ENCODE measurements around the gene ROBO2. TPM values are rescaled to one million over a fixed set of nuclear protein-coding genes. Genes with fewer than 3 reads are reported as not detected.

Gene ROBO2
- total RNA-seq, 6 donors from 2014 or later, result 12.0 to 29.1 (median 14.0) TPM

DNA sequence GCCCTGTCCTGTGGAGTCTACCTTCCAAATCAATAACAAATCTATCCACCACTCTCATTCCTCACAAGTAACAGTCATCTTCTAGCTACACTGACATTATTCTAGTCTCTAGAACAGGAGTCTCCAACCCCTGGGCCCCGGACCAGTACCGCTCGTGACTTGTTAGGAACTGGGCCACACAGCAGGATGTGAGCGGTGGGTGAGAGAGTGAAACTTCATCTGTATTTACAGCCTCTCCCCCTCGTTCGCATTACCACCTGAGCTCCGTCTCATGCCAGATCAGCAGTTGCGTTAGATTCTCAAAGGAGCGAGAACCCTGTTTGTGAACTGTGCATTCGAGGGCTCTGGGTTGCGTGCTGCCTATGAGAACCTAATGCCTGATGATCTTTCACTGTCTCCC, 31.9 kb downstream of the ROBO2 start:
- no peaks in the 10 kb centered on the region for H3K27me3 ChIP-seq
- DNase-seq, result no peak
- no peak for TF ChIP-seq EP300 (IDR thresholded peaks at IDR 0.05)
- TF ChIP-seq POLR2AphosphoS5 (IDR thresholded peaks at IDR 0.05), result no peak
- TF ChIP-seq POLR2A (IDR thresholded peaks at IDR 0.05), result no peak
- TF ChIP-seq, protein P1, sequence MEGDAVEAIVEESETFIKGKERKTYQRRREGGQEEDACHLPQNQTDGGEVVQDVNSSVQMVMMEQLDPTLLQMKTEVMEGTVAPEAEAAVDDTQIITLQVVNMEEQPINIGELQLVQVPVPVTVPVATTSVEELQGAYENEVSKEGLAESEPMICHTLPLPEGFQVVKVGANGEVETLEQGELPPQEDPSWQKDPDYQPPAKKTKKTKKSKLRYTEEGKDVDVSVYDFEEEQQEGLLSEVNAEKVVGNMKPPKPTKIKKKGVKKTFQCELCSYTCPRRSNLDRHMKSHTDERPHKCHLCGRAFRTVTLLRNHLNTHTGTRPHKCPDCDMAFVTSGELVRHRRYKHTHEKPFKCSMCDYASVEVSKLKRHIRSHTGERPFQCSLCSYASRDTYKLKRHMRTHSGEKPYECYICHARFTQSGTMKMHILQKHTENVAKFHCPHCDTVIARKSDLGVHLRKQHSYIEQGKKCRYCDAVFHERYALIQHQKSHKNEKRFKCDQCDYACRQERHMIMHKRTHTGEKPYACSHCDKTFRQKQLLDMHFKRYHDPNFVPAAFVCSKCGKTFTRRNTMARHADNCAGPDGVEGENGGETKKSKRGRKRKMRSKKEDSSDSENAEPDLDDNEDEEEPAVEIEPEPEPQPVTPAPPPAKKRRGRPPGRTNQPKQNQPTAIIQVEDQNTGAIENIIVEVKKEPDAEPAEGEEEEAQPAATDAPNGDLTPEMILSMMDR (IDR thresholded peaks at IDR 0.05), result no peak
- no peaks in the 10 kb centered on the region for H3K4me1 ChIP-seq
- WGBS, 2 donors, result 93 to 95% methylated on average over 11 of the region's 11 CpGs
- H3K4me3 ChIP-seq, result no peak overlapping the region
- H3K27ac ChIP-seq, result no peak overlapping the region
- no peaks in the 10 kb centered on the region for H3K36me3 ChIP-seq
- no peak for ATAC-seq (ENCODE audit: low FRiP score in 2 of 2)
- no peaks in the 10 kb centered on the region for H3K9me3 ChIP-seq

- Histone ChIP-seq H3K27ac (no peak overlapping the region), H3K4me3 (no peak overlapping the region), H3K27me3 (no peaks in the 10 kb centered on the region), H3K4me1 (no peaks in the 10 kb centered on the region), H3K36me3 (no peaks in the 10 kb centered on the region), H3K9me3 (no peaks in the 10 kb centered on the region)
- no peak for ATAC-seq (ENCODE audit: low FRiP score in 2 of 2)
- TF ChIP-seq EP300 (IDR thresholded peaks at IDR 0.05), result no peak
- no peak for TF ChIP-seq POLR2AphosphoS5 (IDR thresholded peaks at IDR 0.05)
- no peak for TF ChIP-seq POLR2A (IDR thresholded peaks at IDR 0.05)
- TF ChIP-seq, protein P1 (IDR thresholded peaks at IDR 0.05), result no peak
- WGBS, 2 donors, result 72 to 76% methylated on average over 1 of the region's 1 CpG
- no peak for DNase-seq
Observed at GRCh38 chr3:77072232-77072631, 32.3 kb downstream of the ROBO2 start.

DNA sequence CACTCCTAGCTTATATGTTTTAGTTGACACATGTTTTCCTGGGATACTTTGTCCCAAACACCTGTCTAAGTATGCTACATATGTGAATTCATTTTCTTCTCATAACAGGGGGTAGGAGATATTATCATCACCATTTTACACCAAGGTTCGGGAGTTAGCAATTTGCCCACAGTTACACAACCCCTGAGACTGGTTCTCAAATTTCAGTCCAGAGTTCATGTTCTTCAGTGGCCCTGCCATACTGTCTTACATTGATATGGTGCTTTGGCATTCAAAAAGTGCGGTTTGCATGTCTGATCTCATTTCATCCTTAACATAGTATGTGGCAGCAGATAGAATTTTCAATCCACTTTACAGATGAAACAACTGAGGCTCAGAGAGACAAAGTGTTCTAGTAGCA, 38.4 kb downstream of the ROBO2 start:
- H3K9me3 ChIP-seq, result no peaks in the 10 kb centered on the region

DNA sequence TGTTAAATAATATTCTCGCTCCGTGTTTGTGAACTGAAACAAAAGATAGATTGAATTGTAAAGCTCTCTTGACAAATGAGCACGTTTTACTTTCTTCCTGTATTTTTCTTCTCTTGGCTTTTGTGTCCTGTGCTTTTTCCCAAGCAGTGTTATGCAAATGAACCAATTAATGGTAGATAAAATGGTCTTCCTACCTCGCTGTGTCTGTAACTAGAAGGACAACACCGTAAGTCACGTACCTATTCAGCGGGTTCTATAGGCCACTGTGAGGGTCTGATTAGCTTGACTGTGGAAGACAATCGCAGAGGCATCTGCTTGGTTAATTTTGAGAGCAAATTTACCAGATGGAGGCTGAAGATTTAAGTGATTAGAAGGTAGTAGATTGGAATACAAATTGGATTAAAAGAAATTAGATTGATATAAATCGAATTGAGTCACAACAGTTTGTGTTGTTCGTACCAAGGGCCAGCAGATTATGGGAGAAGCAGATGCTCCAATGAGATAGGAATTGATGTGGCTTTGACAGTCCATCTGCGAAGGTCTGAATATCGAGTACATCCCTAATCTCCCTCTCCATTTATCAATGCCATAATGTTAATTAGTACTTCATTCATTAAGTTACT, 40.2 kb downstream of the ROBO2 start:
- Histone ChIP-seq H3K27me3 (no peaks in the 10 kb centered on the region), H3K9me3 (no peaks in the 10 kb centered on the region), H3K4me1 (no peaks in the 10 kb centered on the region), H3K4me3 (no peak overlapping the region), H3K27ac (no peak overlapping the region), H3K36me3 (no peaks in the 10 kb centered on the region)
- no peak for DNase-seq
- WGBS, 2 donors, result 75 to 80% methylated on average over 12 of the region's 12 CpGs
- ATAC-seq (ENCODE audit: low FRiP score in 2 of 2), result no peak
- TF ChIP-seq, protein P1 (IDR thresholded peaks at IDR 0.05), result no peak
- TF ChIP-seq POLR2AphosphoS5 (IDR thresholded peaks at IDR 0.05) (no peak), EP300 (IDR thresholded peaks at IDR 0.05) (no peak), POLR2A (IDR thresholded peaks at IDR 0.05) (no peak)

More for the DNA sequence above, 38.4 kb downstream of the ROBO2 start:
- Histone ChIP-seq H3K4me1 (no peaks in the 10 kb centered on the region), H3K4me3 (no peak overlapping the region), H3K27me3 (no peaks in the 10 kb centered on the region), H3K27ac (no peak overlapping the region), H3K36me3 (no peaks in the 10 kb centered on the region)
- WGBS, 2 donors, result 65 to 96% methylated on average over 2 of the region's 2 CpGs
- no peak for TF ChIP-seq POLR2AphosphoS5 (IDR thresholded peaks at IDR 0.05)
- TF ChIP-seq EP300 (IDR thresholded peaks at IDR 0.05), result no peak
- TF ChIP-seq, protein P1 (IDR thresholded peaks at IDR 0.05), result no peak
- no peak for TF ChIP-seq POLR2A (IDR thresholded peaks at IDR 0.05)
- no peak for DNase-seq
- no peak for ATAC-seq (ENCODE audit: low FRiP score in 2 of 2)

DNA sequence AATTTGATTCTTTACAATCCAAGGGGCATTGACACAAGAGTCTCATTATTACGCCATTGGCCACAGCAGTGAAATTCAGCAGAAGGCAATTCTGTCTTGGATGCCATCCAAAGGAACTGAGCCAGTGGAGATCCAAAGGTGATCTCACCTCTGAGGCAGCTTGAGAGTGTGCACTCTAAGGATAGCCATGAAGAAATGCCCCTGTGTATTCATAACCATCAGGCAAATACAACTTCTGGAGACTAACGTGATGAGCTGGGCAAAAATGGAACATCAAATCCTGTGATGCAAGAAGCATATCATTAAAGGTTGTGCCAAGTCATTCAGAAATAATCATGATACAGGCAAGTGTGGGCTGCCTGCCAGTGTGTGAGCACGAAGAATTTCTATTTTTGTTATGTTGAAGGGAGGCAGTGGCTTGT, 41.4 kb downstream of the ROBO2 start:
- WGBS, 2 donors, result 38 to 40% methylated on average over 3 of the region's 3 CpGs
- TF ChIP-seq POLR2A (IDR thresholded peaks at IDR 0.05) (no peak), EP300 (IDR thresholded peaks at IDR 0.05) (no peak), POLR2AphosphoS5 (IDR thresholded peaks at IDR 0.05) (peak in 1 of 2 donors; percentile 7)
- TF ChIP-seq, protein P1 (IDR thresholded peaks at IDR 0.05), result no peak
- Histone ChIP-seq H3K27me3 (no peaks in the 10 kb centered on the region), H3K27ac (no peak overlapping the region), H3K36me3 (no peaks in the 10 kb centered on the region), H3K9me3 (no peaks in the 10 kb centered on the region), H3K4me3 (no peak overlapping the region), H3K4me1 (no peaks in the 10 kb centered on the region)
- DNase-seq (peak in 1 of 2 donors; percentile 62), ATAC-seq (ENCODE audit: low FRiP score in 2 of 2) (peak; percentile 62 to 76)
